Kasumi-1 (cell line): ENCODE measurements around the gene SAA2.
"Not testable (repeated sequence)": the region's sequence is repeated elsewhere in the genome, so short reads cannot be mapped to it uniquely, and the experiment has no call there.

Experiments used
- DNase-seq, 2 experiments: peaks; one replicate each; lab custom pipeline; 2025; lab: John Stamatoyannopoulos, UW

SAA2 gene

GRCh38 chr11:18247191-18247581 is 1.3 kb downstream of the SAA2 start:
- DNase-seq = not testable (repeated sequence)

GRCh38 chr11:18246379-18247190 is 1.9 kb downstream of the SAA2 start:
- not testable (repeated sequence) for DNase-seq

GRCh38 chr11:18245396-18245795 is 3.1 kb downstream of the SAA2 start:
- no peak for DNase-seq

- peak; percentile 89 for DNase-seq
Observed at GRCh38 chr11:18243783-18244362, 4.6 kb downstream of the SAA2 start.

- no peak for DNase-seq
Observed at GRCh38 chr11:18239655-18240054, 8.8 kb downstream of the SAA2 start.

- DNase-seq = no peak
Observed at GRCh38 chr11:18236664-18237356, 11.7 kb downstream of the SAA2 start, which contains the start of gene SAA4. SAA4 (minus strand) TSS chr11:18236802; CDS start chr11:18235926, 876 bp downstream.

GRCh38 chr11:18235394-18236334 is 12.8 kb downstream of the SAA2 start:
- no peak for DNase-seq

GRCh38 chr11:18233912-18234311 is 14.6 kb downstream of the SAA2 start:
- no peak for DNase-seq

GRCh38 chr11:18230859-18231258 is 17.6 kb downstream of the SAA2 start:
- no peak for DNase-seq

- no peak for DNase-seq
Observed at GRCh38 chr11:18229501-18229900, 19.0 kb downstream of the SAA2 start.

GRCh38 chr11:18225913-18226312 is 22.6 kb downstream of the SAA2 start:
- DNase-seq = no peak

- DNase-seq = no peak
Observed at GRCh38 chr11:18223591-18224387, 24.7 kb downstream of the SAA2 start.

- DNase-seq = no peak
Observed at GRCh38 chr11:18222814-18223421, 25.6 kb downstream of the SAA2 start.

- DNase-seq = no peak
Observed at GRCh38 chr11:18221274-18221876, 27.1 kb downstream of the SAA2 start.

GRCh38 chr11:18209058-18209457 is 39.4 kb downstream of the SAA2 start:
- no peak for DNase-seq

GRCh38 chr11:18204771-18205170 is 43.7 kb downstream of the SAA2 start:
- no peak for DNase-seq

- DNase-seq = no peak
Observed at GRCh38 chr11:18204220-18204619, 44.2 kb downstream of the SAA2 start.

- DNase-seq = peak; percentile 15 to 31
Observed at GRCh38 chr11:18203723-18204122, 44.7 kb downstream of the SAA2 start.

GRCh38 chr11:18197738-18198137 is 50.7 kb downstream of the SAA2 start:
- DNase-seq = not testable (repeated sequence)

- no peak for DNase-seq
Observed at GRCh38 chr11:18196532-18196931, 51.9 kb downstream of the SAA2 start.
